CD4-positive, alpha-beta T cell treated with Interleukin-12 subunit alpha and Interleukin-12 subunit beta, for 1 hour (primary cell): Measurements from ENCODE around the gene LRRC31.
A peak's percentile ranks its signal among the peaks of the same experiment; 100 is the strongest.

Experiments used
- DNase-seq: peaks from one replicate; pipeline ENCODE4 v3.0.0-alpha.2; 2020

The LRRC31 gene

GRCh38 chr3:169869484-169870220 is at the start of gene LRRC31:
LRRC31 (minus strand) TSS chr3:169869935; CDS start chr3:169869807, 128 bp downstream.
- no peak for DNase-seq

GRCh38 chr3:169914321-169914720 is 44.6 kb upstream of the LRRC31 start:
- DNase-seq: no peak

GRCh38 chr3:169913323-169913722 is 43.6 kb upstream of the LRRC31 start:
- no peak for DNase-seq

- DNase-seq: no peak
These were observed 41.5 kb upstream of the LRRC31 start, which contains the start of gene SAMD7 for GRCh38 chr3:169911272-169911671. SAMD7 (plus strand) TSS chr3:169911572; CDS start chr3:169919499, 7,927 bp downstream.

GRCh38 chr3:169907944-169908343 is 38.2 kb upstream of the LRRC31 start:
- DNase-seq: no peak

GRCh38 chr3:169907476-169907875 is 37.7 kb upstream of the LRRC31 start:
- DNase-seq: no peak

GRCh38 chr3:169905404-169905803 is 35.7 kb upstream of the LRRC31 start:
- DNase-seq: no peak

- DNase-seq: no peak
These were observed 31.7 kb upstream of the LRRC31 start for GRCh38 chr3:169901453-169901852.

- DNase-seq: no peak
These were observed 27.5 kb upstream of the LRRC31 start for GRCh38 chr3:169897284-169897683.

GRCh38 chr3:169895072-169895471 is 25.3 kb upstream of the LRRC31 start:
- no peak for DNase-seq

- DNase-seq: no peak
These were observed 24.4 kb upstream of the LRRC31 start for GRCh38 chr3:169894110-169894509.

- DNase-seq: no peak
These were observed 22.2 kb upstream of the LRRC31 start for GRCh38 chr3:169891886-169892285.

GRCh38 chr3:169886671-169887070 is 16.9 kb upstream of the LRRC31 start:
- DNase-seq: no peak

- DNase-seq: no peak
These were observed 11.0 kb upstream of the LRRC31 start for GRCh38 chr3:169880576-169881250.

- no peak for DNase-seq
These were observed 10.3 kb upstream of the LRRC31 start for GRCh38 chr3:169879845-169880575.

GRCh38 chr3:169879013-169879557 is 9.3 kb upstream of the LRRC31 start:
- no peak for DNase-seq

- no peak for DNase-seq
These were observed 1.6 kb upstream of the LRRC31 start for GRCh38 chr3:169871129-169871886.

- no peak for DNase-seq
These were observed 1.4 kb downstream of the LRRC31 start for GRCh38 chr3:169868369-169868768.

GRCh38 chr3:169867584-169868210 is 2.0 kb downstream of the LRRC31 start:
- no peak for DNase-seq

- no peak for DNase-seq
These were observed 4.5 kb downstream of the LRRC31 start for GRCh38 chr3:169865176-169865767.

- DNase-seq: no peak
These were observed 5.5 kb downstream of the LRRC31 start for GRCh38 chr3:169864270-169864669.

GRCh38 chr3:169863458-169863899 is 6.3 kb downstream of the LRRC31 start:
- peak; percentile 76 for DNase-seq
